A172 (cell line): ENCODE results near the gene ATXN2. TPM values are rescaled to one million over a fixed set of nuclear protein-coding genes. Genes with fewer than 3 reads are reported as not detected.
A peak's percentile ranks its signal among the peaks of the same experiment; 100 is the strongest.
"Not testable (repeated sequence)": the region's sequence is repeated elsewhere in the genome, so short reads cannot be mapped to it uniquely, and the experiment has no call there.

Experiments
- DNase-seq: peaks from one replicate; pipeline ENCODE4 v3.0.0-alpha.2; 2015; ENCODE audit warnings: low spot score
- total RNA-seq: library from RNA; depleted of rRNA; stranded (reverse); fragments of >200 nt; shearing (Covaris generic); gene quantifications from 2 replicates; pipeline ENCODE4 v1.2.3, GENCODE V29; 2014

Gene ATXN2
- total RNA-seq, 1 experiment from 2014 or later: 25.6 TPM

GRCh38 chr12:111574797-111575443 is 24.2 kb downstream of the ATXN2 start:
- no peak for DNase-seq

- DNase-seq: no peak
Measured at GRCh38 chr12:111573476-111573875, 25.6 kb downstream of the ATXN2 start.

GRCh38 chr12:111570084-111570961 is 28.8 kb downstream of the ATXN2 start:
- peak; percentile 85 for DNase-seq

- no peak for DNase-seq
Measured at GRCh38 chr12:111569363-111570083, 29.6 kb downstream of the ATXN2 start.

GRCh38 chr12:111560844-111561243 is 38.3 kb downstream of the ATXN2 start:
- DNase-seq: not testable (repeated sequence)

GRCh38 chr12:111558107-111558376 is 41.1 kb downstream of the ATXN2 start:
- no peak for DNase-seq

GRCh38 chr12:111557271-111558106 is 41.6 kb downstream of the ATXN2 start:
- DNase-seq: no peak

- DNase-seq: no peak
Measured at GRCh38 chr12:111556676-111557075, 42.4 kb downstream of the ATXN2 start.

GRCh38 chr12:111555313-111555712 is 43.8 kb downstream of the ATXN2 start:
- not testable (repeated sequence) for DNase-seq

- no peak for DNase-seq
Measured at GRCh38 chr12:111546758-111547383, 52.2 kb downstream of the ATXN2 start.

- no peak for DNase-seq
Measured at GRCh38 chr12:111546171-111546570, 52.9 kb downstream of the ATXN2 start.

GRCh38 chr12:111544032-111544431 is 55.1 kb downstream of the ATXN2 start:
- DNase-seq: no peak

- DNase-seq: no peak
Measured at GRCh38 chr12:111532751-111533150, 66.4 kb downstream of the ATXN2 start.

GRCh38 chr12:111529424-111530368 is 69.4 kb downstream of the ATXN2 start:
- peak; percentile 33 for DNase-seq

GRCh38 chr12:111523587-111524167 is 75.4 kb downstream of the ATXN2 start:
- no peak for DNase-seq

- DNase-seq: no peak
Measured at GRCh38 chr12:111521801-111522200, 77.3 kb downstream of the ATXN2 start.

GRCh38 chr12:111519937-111520336 is 79.2 kb downstream of the ATXN2 start:
- no peak for DNase-seq

- DNase-seq: no peak
Measured at GRCh38 chr12:111519083-111519482, 80.0 kb downstream of the ATXN2 start.

- DNase-seq: not testable (repeated sequence)
Measured at GRCh38 chr12:111507719-111508118, 91.4 kb downstream of the ATXN2 start.

GRCh38 chr12:111507258-111507657 is 91.9 kb downstream of the ATXN2 start:
- DNase-seq: not testable (repeated sequence)
